NOMO-1 treated with DMSO at 0.1 percent for 48 hours (cell line): ENCODE data around the gene HS6ST2.

Experiments
- DNase-seq: peaks from one replicate; lab custom pipeline; 2025; ENCODE audit not compliant: unreplicated experiment; lab: John Stamatoyannopoulos, UW

The HS6ST2 gene

GRCh38 chrX:132807411-132808030, 150.9 kb downstream of the HS6ST2 start:
- no peak for DNase-seq

GRCh38 chrX:132802033-132802432, 156.4 kb downstream of the HS6ST2 start:
- no peak for DNase-seq

GRCh38 chrX:132795181-132795580, 163.2 kb downstream of the HS6ST2 start:
- DNase-seq, result no peak

- no peak for DNase-seq
These were observed 166.7 kb downstream of the HS6ST2 start for GRCh38 chrX:132791714-132792113.

- no peak for DNase-seq
These were observed 168.1 kb downstream of the HS6ST2 start for GRCh38 chrX:132790329-132790728.

GRCh38 chrX:132786217-132786616, 172.2 kb downstream of the HS6ST2 start:
- DNase-seq, result no peak

GRCh38 chrX:132778917-132779316, 179.5 kb downstream of the HS6ST2 start:
- no peak for DNase-seq

- peak; percentile 49 for DNase-seq
These were observed 181.8 kb downstream of the HS6ST2 start for GRCh38 chrX:132776486-132777210.

GRCh38 chrX:132775263-132775823, 183.1 kb downstream of the HS6ST2 start:
- DNase-seq, result no peak

- no peak for DNase-seq
These were observed 184.3 kb downstream of the HS6ST2 start for GRCh38 chrX:132774010-132774714.

GRCh38 chrX:132769609-132770008, 188.8 kb downstream of the HS6ST2 start:
- no peak for DNase-seq

- no peak for DNase-seq
These were observed 192.0 kb downstream of the HS6ST2 start for GRCh38 chrX:132766452-132766851.

GRCh38 chrX:132763528-132763927, 194.9 kb downstream of the HS6ST2 start:
- no peak for DNase-seq

GRCh38 chrX:132758759-132759158, 199.7 kb downstream of the HS6ST2 start:
- no peak for DNase-seq

GRCh38 chrX:132757066-132757623, 201.3 kb downstream of the HS6ST2 start:
- peak; percentile 46 for DNase-seq

GRCh38 chrX:132756439-132756838, 202.0 kb downstream of the HS6ST2 start:
- DNase-seq, result no peak

- DNase-seq, result no peak
These were observed 207.3 kb downstream of the HS6ST2 start for GRCh38 chrX:132751063-132751690.

- DNase-seq, result no peak
These were observed 207.9 kb downstream of the HS6ST2 start for GRCh38 chrX:132750331-132751062.

- no peak for DNase-seq
These were observed 209.0 kb downstream of the HS6ST2 start for GRCh38 chrX:132749406-132749805.

- DNase-seq, result no peak
These were observed 209.5 kb downstream of the HS6ST2 start for GRCh38 chrX:132748909-132749308.
